Endothelial cell of umbilical vein (primary cell): ENCODE results near the gene IYD. TPM values are rescaled to one million over a fixed set of nuclear protein-coding genes. Genes with fewer than 3 reads are reported as not detected.

Experiments
- BruUV-seq: library from RNA; stranded (reverse); fragments of 400-500 nt; replicated peaks from 2 replicates; lab custom pipeline; 2021; lab: Mats Ljungman, UMichigan
- CTCF ChIA-PET: fragments of 300-600, 350-600 bp; sonication (Branson Sonifier 250); formaldehyde crosslinking; loops from one replicate; lab custom pipeline; 2021; ENCODE audit warnings: antibody characterized with exemption, inconsistent platforms; lab: Charles Lee
- POLR2A ChIA-PET: fragments of 300-600, 350-600 bp; sonication (Branson Sonifier 250); formaldehyde crosslinking; loops from one replicate; lab custom pipeline; 2021; ENCODE audit warnings: antibody characterized with exemption, inconsistent platforms; lab: Charles Lee
- DNase-seq: peaks from one replicate; pipeline ENCODE4 v3.0.0-alpha.2; 2011; ENCODE audit warnings: low read depth, low spot score
- FAIRE-seq: peaks from 2 replicates; lab custom pipeline; 2011; peaks lifted over from hg19 to GRCh38; lab: Jason Lieb, UNC
- H2AFZ ChIP-seq: 2 replicates; pipeline ENCODE4 v1.6.0; 2012; ENCODE audit warnings: low read depth, low read length, control low read depth, inconsistent platforms
- H3K27ac ChIP-seq: 2 replicates; pipeline ENCODE4 v1.5.1; 2011; ENCODE audit warnings: low read depth, mild to moderate bottlenecking, control low read depth, low read length, moderate library complexity; ENCODE audit not compliant: insufficient read depth
- H3K27me3 ChIP-seq, 2 experiments: 2 replicates each; pipeline versions ENCODE4 v1.6.0 to v1.6.1; 2011; ENCODE audit warnings: low read length in 2 of 2, mixed read lengths in 1 of 2; ENCODE audit not compliant: control insufficient read depth in 2 of 2, insufficient read depth in 2 of 2
- H3K36me3 ChIP-seq, 2 experiments: 2 replicates in 1 of 2; 3 replicates in 1 of 2; pipeline ENCODE4 v1.5.1; 2011; ENCODE audit warnings: low read length in 2 of 2, mild to moderate bottlenecking in 1 of 2, moderate library complexity in 1 of 2; ENCODE audit not compliant: control insufficient read depth in 2 of 2, insufficient read depth in 2 of 2; ENCODE audit errors: extremely low read depth in 1 of 2
- H3K4me1 ChIP-seq: 3 replicates; pipeline ENCODE4 v1.5.1; 2011; ENCODE audit warnings: mild to moderate bottlenecking, low read length; ENCODE audit not compliant: control insufficient read depth, insufficient read depth; ENCODE audit errors: extremely low read depth
- H3K4me2 ChIP-seq: 2 replicates; pipeline ENCODE4 v1.6.1; 2011; ENCODE audit warnings: low read length, control low read depth, mixed read lengths; ENCODE audit not compliant: insufficient read depth
- H3K4me3 ChIP-seq, 3 experiments: fragments of 200-600 bp in 1 of 3; sonication (generic), shearing (Covaris generic) in 1 of 3; replicated peaks in 1 of 3; 2 replicates each; pipeline ENCODE4 v1.5.1; 2011 to 2016; ENCODE audit warnings: control low read depth in 3 of 3, low read length in 3 of 3, mild to moderate bottlenecking in 2 of 3, inconsistent platforms in 1 of 3, low read depth in 1 of 3, moderate library complexity in 1 of 3; ENCODE audit not compliant: insufficient read depth in 1 of 3
- H3K79me2 ChIP-seq: 2 replicates; pipeline ENCODE4 v1.6.0; 2012; ENCODE audit warnings: low read length, inconsistent platforms; ENCODE audit not compliant: control insufficient read depth, insufficient read depth
- H3K9ac ChIP-seq: replicated peaks from 2 replicates; pipeline ENCODE3; 2011; ENCODE audit warnings: low read length, control low read depth; ENCODE audit not compliant: insufficient read depth; ENCODE audit errors: extremely low read depth
- H3K9me1 ChIP-seq: replicated peaks from 3 replicates; pipeline ENCODE4 v1.6.0; 2011; ENCODE audit warnings: mild to moderate bottlenecking, low read length; ENCODE audit not compliant: control insufficient read depth, insufficient read depth; ENCODE audit errors: extremely low read depth
- H3K9me3 ChIP-seq: replicated peaks from 2 replicates; pipeline ENCODE4 v1.5.1; 2012; ENCODE audit warnings: low read length, inconsistent platforms; ENCODE audit not compliant: control insufficient read depth, insufficient read depth
- H4K20me1 ChIP-seq: replicated peaks from 2 replicates; pipeline ENCODE3; 2011; ENCODE audit warnings: mild to moderate bottlenecking, low read length; ENCODE audit not compliant: control insufficient read depth, insufficient read depth; ENCODE audit errors: extremely low read depth
- EZH2 ChIP-seq: IDR thresholded peaks from 2 replicates; pipeline ENCODE4 v1.6.1; 2012; ENCODE audit warnings: borderline replicate concordance, low read depth, mild to moderate bottlenecking, moderate library complexity, low read length, inconsistent platforms; ENCODE audit not compliant: severe bottlenecking
- FOS ChIP-seq: IDR thresholded peaks from 2 replicates; pipeline ENCODE4 v1.6.1; 2011; ENCODE audit warnings: mild to moderate bottlenecking, low read length, moderate library complexity, borderline replicate concordance; ENCODE audit not compliant: insufficient read depth
- GATA2 ChIP-seq: IDR thresholded peaks from 2 replicates; pipeline ENCODE4 v1.7.0; 2011; ENCODE audit warnings: low read depth, mild to moderate bottlenecking, moderate library complexity, mixed read lengths, low read length; ENCODE audit not compliant: insufficient read length, insufficient read depth
- JUN ChIP-seq: IDR thresholded peaks from 2 replicates; pipeline ENCODE4 v1.6.1; 2011; ENCODE audit warnings: borderline replicate concordance, low read depth; ENCODE audit not compliant: insufficient read length, insufficient read depth
- MYC ChIP-seq: IDR thresholded peaks from one replicate; pipeline ENCODE4 v1.6.1; 2011; ENCODE audit warnings: mild to moderate bottlenecking, low read depth, low read length
- POLR2A ChIP-seq: IDR thresholded peaks from 2 replicates; pipeline ENCODE4 v1.6.1; 2012; ENCODE audit warnings: low read depth, mild to moderate bottlenecking, control low read depth, low read length
- POLR2AphosphoS5 ChIP-seq: IDR thresholded peaks from 2 replicates; pipeline ENCODE4 v1.6.1; 2012; ENCODE audit warnings: low read depth, mild to moderate bottlenecking, control low read depth, low read length, moderate library complexity; ENCODE audit not compliant: insufficient read depth
- dilution Hi-C: fragments of 300-500 bp; cut with MboI; formaldehyde crosslinking; loops from one replicate; pipeline ENCODE4 v1.15.0; 2019; ENCODE audit warnings: low sequenced_read_pairs; ENCODE audit not compliant: extremely low pct_ligation_motif_present
- intact Hi-C: fragments of 100-400 bp; cut with micrococcal nuclease; formaldehyde crosslinking; loops from one replicate; pipeline ENCODE4 v1.10.0; 2022
- polyA plus RNA-seq, 4 experiments: library from polyadenylated mRNA; depleted of rRNA in 3 of 4; stranded (reverse) in 3 of 4; unstranded in 1 of 4; fragments of >200 nt; gene quantifications; 2 replicates each; pipeline versions ENCODE4 v1.2.1 to v1.2.3, GENCODE V29; 2011 to 2012; ENCODE audit warnings: missing spikeins in 1 of 4
- total RNA-seq: library from RNA; stranded (reverse); gene quantifications from 2 replicates; pipeline ENCODE4 v1.2.3, GENCODE V29; 2021
- TF ChIP-seq, protein P1 (sequence below): IDR thresholded peaks from 2 replicates; pipeline ENCODE4 v1.6.1; 2011; ENCODE audit not compliant: insufficient read depth, insufficient read length
- TF ChIP-seq, protein P2 (sequence below), 2 donors: IDR thresholded peaks; 1 replicate in 1 of 2; 2 replicates in 1 of 2; pipeline ENCODE4 v1.5.1; 2011; ENCODE audit warnings: low read length in 2 of 2, mild to moderate bottlenecking in 2 of 2, moderate library complexity in 2 of 2, control low read depth in 1 of 2, inconsistent platforms in 1 of 2, low read depth in 1 of 2; ENCODE audit not compliant: insufficient read depth in 1 of 2; ENCODE audit errors: extremely low read depth in 1 of 2

Gene IYD
- total and polyA plus RNA-seq, 2 donors (not counting 3 experiments of a cell fraction or from before 2014, with no cell fraction given): not detected

DNA sequence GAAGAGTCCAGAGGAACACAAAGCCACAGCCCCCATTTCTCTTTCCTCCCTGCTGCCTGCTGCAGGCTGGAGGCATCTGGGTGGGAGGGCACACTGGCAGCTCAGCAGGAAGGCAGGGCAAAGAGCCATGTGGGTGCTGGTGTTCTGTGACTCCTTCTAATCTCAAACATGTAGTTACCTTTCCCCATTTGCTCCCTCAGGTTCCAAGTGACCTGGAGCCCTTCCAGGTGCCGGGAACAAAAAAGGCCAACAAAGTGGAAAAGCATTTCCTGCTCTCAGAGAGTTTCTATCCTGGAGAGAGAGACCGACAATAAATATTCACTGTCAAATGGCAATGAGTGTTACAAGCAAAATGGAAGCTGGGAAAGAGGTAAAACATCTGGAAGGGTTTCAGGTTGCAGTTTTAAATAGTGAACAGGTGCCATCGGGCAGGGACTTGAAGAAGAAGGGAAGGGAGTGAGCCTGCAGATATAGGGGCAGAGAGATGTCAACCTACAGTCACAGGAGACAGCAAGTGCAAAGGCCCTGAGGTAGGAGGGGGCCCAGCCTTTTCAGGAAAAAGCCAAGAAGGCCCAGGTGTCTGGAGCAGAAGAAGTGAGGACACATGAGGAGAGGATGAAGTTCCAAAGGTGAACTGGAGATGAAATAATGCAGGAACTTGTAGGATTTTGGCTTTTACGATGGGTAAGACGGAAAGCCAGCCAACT, 43.6 kb upstream of the IYD start:
- BruUV-seq: no TSS peak
- Histone ChIP-seq H3K4me1 (no peaks in the 10 kb centered on the region), H3K27ac (no peak overlapping the region), H3K9me1 (no peaks in the 10 kb centered on the region), H3K9ac (no peak overlapping the region), H4K20me1 (no peaks in the 10 kb centered on the region), H3K36me3 (no peaks in the 10 kb centered on the region), H3K4me2 (no peak overlapping the region), H3K9me3 (no peaks in the 10 kb centered on the region), H3K4me3 (no peak overlapping the region), H3K27me3 (peaks cover 9 to 12% of the 10 kb centered on the region in 2 experiments), H2AFZ (no peak overlapping the region), H3K79me2 (no peaks in the 10 kb centered on the region)
- ChIA-PET CTCF (interaction anchor here (1.2 to 1.5 kb wide), 3 partner anchors 10 to 254 kb away, joined by 3 to 7 read pairs (median 5); no protein-coding TSS in a partner anchor), POLR2A (interaction anchor here (0.6 kb wide), 1 partner anchor 18 kb away, joined by 3 read pairs; no protein-coding TSS in a partner anchor)
- dilution Hi-C loops (no loop called here), intact Hi-C loops (no loop called here)
- TF ChIP-seq POLR2A (no peak), EZH2 (no peak), GATA2 (no peak), JUN (no peak), MYC (no peak), FOS (no peak), POLR2AphosphoS5 (no peak)
- TF ChIP-seq, protein P1, sequence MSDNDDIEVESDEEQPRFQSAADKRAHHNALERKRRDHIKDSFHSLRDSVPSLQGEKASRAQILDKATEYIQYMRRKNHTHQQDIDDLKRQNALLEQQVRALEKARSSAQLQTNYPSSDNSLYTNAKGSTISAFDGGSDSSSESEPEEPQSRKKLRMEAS: no peak
- TF ChIP-seq, protein P2, sequence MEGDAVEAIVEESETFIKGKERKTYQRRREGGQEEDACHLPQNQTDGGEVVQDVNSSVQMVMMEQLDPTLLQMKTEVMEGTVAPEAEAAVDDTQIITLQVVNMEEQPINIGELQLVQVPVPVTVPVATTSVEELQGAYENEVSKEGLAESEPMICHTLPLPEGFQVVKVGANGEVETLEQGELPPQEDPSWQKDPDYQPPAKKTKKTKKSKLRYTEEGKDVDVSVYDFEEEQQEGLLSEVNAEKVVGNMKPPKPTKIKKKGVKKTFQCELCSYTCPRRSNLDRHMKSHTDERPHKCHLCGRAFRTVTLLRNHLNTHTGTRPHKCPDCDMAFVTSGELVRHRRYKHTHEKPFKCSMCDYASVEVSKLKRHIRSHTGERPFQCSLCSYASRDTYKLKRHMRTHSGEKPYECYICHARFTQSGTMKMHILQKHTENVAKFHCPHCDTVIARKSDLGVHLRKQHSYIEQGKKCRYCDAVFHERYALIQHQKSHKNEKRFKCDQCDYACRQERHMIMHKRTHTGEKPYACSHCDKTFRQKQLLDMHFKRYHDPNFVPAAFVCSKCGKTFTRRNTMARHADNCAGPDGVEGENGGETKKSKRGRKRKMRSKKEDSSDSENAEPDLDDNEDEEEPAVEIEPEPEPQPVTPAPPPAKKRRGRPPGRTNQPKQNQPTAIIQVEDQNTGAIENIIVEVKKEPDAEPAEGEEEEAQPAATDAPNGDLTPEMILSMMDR (IDR thresholded peaks at IDR 0.05; ENCODE audit: extremely low read depth in 1 of 2, insufficient read depth in 1 of 2, low read depth in 1 of 2, low read length in 2 of 2): no peak
- FAIRE-seq (no peak), DNase-seq (no peak)
